HG03442 (cell line): ENCODE results near the gene CCNYL1.
"Not testable (repeated sequence)": the region's sequence is repeated elsewhere in the genome, so short reads cannot be mapped to it uniquely, and the experiment has no call there.

Experiments
- ATAC-seq: cut with Tn5 transposase; IDR thresholded peaks from one replicate; pipeline ENCODE4 v1.9.1; 2021; ENCODE audit warnings: mild to moderate bottlenecking, moderate library complexity; ENCODE audit not compliant: unreplicated experiment

CCNYL1 gene

DNA sequence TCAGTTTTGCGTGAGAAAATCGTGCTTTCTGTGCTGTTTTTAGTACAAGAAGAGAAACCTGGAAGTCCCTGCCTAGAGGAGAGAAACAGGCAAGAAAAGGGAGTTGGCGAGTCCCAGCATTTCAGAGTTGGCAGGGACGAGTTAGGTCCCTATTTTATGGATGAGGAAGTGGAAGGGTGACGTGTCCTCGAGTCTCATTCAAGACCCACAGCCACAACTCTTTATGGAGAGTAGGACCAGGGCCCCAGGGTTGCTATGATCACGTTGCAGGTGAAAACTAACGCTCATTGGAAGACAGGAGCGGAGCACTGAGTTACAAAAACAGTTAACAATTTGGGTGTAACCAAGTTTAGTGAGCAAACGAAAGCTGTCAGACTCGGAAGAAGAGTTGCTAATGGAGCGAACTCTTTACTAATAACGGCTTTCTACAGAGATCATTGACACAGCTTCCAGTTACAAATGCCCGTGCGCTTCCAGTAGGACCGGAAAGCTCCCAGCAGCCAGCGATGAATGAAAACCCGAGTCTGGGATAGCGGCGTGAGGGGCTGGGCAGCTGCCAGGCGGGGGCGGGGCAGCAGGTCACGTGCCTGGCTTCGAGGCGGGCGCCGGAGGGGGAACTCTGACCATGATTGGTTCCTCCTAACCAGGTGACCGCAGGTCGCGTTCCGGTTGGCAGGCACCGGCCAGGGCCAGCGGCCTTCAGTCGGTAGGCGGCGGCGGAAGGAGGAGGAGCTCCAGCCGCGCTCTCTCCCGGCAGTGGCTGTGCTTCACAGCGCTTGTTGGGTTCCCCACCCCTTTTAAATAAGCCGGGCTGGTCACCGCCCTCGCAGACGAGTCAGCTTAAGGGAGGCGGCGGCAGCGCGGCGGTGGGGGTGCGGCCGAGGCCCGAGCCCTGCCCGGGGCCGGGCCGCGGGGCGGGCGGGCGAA lies at the start of gene CCNYL1:
Gene CCNYL1 (plus strand): TSS at position 827 of the 927 bp plus-strand sequence. CDS start 257 bp downstream, outside the sequence.
- peak; percentile 95 for ATAC-seq

DNA sequence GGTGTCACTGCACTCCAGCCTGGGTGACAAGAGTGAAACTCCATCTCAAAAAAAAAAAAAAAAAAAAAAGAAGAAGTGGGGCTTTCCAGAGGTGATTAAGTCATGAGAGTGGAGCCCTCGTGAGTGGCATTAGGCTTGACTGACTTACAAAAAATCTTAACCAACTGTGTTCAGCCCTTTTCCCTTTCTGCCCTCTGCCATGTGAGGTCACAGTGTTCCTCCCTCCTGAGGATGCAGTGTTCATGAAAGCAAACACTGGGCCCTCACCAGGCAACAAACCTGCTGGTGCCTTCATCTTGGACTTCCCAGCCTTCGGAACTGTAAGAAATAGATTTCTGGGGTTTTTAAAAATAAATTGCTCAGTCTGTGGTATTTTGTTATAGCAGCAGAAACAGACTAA lies 49.2 kb upstream of the CCNYL1 start:
- peak; percentile 95 for ATAC-seq

DNA sequence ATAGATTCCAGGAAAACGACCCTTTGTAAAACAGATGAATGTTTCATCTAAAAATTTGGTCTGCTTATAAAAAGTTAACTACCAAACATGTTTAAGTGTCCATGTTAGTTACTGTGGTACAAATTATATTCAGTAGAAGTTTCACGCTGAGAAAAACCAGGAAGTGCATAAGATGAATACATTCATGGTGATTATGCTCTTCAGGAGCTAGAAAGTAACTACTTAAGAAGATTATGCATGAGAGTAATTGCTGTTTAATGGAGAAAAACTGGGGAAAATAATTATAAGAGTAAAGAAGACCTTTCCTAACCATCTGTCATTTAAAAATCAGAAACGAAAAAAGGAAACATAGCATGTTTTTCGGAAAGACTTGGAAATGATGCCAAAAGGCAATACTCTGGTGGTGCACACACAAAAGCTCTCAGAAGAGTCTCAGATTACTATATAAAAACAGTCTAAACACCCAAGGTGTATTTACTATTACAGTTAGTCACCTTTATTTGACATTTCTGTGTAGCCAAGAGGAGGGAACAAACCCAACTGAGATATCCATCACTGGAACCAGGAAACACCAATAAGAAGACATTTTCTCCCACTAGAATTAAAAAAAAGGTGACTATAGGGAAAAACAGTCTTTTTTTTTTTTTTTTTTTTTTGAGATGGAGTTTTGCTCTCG lies 47.4 kb upstream of the CCNYL1 start:
- ATAC-seq: no peak

DNA sequence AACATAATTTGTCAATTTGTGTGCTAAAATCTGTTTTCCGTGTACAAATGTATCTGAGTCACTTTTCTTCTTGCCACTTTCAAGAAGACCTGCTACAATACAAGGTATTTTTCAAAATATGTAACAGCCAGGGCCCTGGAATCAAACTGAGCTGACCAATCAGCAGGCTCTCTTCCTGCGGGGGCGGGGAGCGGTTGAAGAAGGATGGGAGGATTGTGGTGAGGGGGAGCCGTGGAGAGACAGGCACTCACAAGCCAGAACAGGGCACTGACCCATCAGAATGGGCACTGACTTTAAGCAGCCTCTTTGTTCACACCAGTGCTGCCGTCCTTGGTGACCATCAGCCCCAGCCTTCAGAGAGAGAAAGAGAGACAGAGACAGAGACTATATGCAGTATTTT lies 40.6 kb upstream of the CCNYL1 start:
- no peak for ATAC-seq

DNA sequence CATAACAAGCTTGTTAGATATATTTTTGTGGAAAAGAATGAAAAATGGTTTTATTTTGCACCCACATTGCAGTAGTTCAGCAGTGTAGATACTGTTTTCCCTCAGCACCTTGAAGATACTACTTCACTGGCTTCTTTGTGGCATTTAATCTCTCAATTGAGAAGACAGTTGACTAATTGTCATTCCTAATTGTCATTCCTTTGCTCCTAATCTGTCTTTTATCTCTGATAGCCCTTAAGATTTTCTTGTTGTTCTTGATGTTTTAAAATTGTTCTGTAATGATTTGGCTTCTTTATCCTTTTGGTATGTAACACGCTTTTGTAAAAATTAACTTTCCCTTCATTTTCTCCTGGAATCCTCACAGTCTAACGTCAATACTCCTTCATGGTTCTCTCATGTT lies 38.0 kb upstream of the CCNYL1 start:
- no peak for ATAC-seq

DNA sequence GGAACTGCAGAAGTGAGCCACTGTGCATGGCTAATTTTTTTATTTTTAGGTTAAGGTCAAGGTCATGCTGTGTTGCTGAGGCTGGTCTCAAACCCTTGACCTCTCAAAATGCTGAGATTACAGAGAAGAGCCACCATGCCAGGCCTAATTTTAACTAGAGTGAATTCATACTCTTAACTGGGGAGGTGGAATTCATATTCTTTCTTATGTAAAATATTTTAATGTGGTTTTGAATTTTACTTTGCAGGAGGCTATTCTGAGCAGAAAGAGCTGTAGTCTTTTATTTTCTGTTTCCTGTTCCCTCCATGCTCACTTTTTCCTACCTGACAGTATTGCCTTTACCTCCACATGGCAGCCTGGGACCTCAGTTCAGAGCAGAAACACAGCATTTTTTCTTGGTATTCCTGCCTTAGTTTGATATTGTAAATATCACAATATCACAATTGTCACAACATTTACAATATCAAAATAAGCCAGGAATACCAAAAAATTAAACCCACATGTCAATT lies 37.1 kb upstream of the CCNYL1 start:
- no peak for ATAC-seq

DNA sequence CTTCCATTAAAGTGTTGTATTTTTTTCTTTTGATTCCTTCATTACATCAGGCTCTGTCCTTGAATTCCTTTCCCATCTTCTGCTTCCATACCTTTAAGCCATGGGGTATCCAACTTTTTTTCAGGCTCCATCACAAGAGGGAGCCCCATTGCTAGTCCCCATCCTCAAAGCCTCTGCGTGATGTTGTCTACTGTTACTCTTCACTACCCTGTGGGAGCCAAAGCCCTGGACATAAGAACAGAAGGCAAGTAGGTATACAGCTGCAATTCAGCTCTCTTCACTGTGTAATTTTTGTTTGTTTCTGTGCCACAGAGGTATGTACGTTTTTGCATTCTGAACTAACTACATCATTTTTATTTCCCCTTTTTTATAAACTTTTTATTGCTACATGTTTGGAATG lies 36.6 kb upstream of the CCNYL1 start:
- no peak for ATAC-seq

DNA sequence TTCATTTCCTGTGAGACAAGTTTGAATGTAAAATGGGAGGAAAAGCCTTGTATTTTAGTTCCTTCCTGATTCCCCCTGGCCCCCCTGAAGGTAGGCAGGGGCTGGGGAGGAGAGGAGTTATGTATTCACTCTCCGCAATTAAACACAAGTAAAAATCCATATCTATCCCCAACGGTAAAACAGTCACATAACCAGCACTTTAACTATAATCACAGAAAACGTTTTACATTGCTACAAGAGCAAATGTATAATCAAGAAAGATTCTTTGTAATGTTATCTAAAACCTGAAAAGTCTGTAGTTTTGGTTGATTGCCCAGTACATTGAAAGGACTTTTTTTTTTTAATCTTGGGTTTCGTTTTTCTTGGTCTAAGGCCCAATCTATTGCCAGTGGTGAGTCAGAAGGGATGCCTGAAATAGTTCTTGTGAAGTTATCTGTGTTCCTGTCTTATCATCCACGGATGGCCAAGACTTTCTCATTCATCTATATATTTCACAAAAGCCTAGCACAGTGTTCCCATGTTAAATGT lies 34.5 kb upstream of the CCNYL1 start:
- peak; percentile 59 for ATAC-seq

DNA sequence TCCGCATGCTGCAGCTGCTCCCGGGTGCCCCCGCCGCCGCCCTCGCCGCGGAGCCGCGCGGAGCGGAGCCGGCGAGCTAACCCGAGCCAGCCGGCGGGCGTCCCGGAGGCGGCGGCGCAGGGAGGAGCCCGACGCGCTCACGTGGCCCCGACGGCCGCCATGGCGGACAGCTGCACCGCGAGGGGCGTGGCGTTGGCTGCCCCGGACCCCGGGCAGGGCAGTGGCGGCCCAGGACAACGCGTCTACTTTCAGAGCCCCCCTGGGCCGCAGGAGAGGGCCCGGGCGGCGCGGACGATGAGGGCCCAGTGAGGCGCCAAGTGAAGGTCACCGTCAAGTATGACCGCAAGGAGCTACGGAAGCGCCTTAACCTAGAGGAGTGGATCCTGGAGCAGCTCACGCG lies 30.0 kb upstream of the CCNYL1 start:
- no peak for ATAC-seq

DNA sequence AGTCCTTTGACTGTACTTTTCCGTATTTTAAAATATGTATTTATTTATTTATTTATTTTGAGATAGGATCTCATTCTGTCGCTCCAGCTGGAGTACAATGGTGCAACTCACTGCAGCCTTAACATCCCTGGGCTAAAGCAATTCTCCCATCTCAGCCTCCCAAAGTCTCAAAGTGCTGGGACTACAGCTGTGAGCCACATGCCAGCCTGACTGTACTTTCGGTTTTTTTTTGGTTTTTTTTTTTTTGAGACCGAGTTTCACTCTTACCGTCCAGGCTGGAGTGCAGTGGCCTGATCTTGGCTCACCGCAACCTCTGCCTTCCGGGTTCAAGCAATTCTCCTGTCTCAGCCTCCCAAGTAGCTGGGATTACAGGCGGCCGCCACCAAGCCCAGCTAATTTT lies 28.9 kb upstream of the CCNYL1 start:
- ATAC-seq: no peak

DNA sequence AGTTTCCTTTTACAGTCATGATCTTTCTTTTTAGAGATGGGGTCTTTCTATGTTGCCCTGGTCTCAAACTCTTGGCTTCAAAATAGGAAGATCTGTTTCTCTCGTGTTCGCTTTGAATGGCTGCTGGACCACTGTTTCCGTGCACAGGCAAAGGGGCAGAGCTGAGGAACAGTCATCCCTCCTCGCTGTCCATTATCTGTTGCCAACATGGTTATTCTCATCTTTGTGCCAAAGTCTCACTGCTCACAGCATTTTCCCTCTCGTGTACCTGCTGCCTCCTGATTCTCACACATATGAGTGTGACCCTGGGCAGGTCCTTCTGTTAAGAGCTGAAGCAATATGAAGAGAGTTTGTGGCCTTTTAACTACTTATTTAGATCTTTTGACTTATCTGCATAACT lies 28.0 kb upstream of the CCNYL1 start:
- no peak for ATAC-seq

DNA sequence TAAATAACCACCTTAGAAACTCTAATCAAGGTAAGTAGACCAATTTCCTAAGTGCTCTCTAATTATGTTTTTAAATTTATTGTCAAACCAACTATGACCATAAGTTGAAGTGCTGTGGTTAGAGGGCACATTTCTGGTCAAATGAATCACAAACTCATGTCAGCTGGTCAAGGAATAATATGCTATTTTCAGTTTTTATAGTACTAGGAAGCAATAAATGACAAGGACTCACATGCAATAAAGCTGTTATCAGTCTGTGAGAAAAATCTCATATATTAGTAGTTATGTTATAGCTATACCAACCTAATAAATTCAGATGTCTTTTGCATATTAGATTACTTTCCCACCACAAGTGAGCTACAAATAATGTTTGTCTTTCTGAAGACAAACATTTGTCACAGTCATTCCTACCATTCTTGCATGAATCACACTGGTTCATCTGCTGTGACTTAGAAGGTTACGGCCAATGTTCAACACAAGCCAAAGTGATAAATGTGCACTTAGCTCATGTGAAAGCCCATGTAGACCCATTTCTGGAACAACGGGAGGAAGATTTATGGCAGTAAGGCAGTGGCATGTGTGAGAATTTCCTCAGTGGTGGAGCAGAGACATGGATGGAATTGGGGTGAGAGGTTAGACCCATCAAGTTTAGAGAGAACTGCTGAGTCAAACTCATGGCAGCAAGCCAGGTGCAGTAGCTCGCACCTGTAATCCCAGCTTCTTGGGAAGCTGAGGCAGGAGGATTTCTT lies 27.4 kb upstream of the CCNYL1 start:
- peak; percentile 48 for ATAC-seq

DNA sequence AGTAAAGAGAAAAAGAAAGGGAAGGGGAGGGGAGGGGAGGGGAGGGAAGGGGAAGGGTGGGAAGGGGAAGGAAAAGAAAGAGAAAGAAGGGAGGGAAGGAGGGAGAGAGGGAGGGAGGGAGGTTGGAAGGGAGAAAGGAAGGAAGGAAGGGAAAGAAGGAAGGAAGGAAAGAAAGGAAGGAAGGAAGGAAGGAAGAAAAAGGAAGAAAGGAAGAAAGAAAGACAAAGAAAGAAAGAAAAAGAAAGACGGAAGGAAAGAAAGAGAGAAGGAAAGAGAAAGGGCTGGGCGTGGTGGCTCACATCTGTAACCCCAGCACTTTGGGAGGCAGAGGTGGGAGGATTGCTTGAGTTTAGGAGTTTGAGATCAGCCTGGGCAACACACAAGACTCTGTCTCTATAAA lies 24.6 kb upstream of the CCNYL1 start:
- no peak for ATAC-seq

DNA sequence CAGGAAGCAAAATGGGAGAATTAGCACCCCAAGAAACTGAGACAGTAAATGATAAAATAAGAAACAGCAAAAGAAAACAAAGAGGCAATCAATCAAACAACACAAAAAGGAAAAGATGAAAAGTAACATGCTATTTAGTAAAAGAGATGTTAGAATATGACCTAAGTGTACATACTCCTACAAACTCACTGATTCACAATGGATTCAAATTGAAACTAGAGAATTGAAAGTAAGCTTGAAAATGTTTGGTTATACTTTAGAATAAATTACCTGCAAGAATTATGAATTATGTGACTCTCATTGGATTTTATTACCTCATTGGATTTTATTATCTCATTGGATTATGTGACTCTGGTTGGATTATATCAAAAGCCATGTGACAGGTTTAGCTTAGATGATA lies 22.8 kb upstream of the CCNYL1 start:
- no peak for ATAC-seq

DNA sequence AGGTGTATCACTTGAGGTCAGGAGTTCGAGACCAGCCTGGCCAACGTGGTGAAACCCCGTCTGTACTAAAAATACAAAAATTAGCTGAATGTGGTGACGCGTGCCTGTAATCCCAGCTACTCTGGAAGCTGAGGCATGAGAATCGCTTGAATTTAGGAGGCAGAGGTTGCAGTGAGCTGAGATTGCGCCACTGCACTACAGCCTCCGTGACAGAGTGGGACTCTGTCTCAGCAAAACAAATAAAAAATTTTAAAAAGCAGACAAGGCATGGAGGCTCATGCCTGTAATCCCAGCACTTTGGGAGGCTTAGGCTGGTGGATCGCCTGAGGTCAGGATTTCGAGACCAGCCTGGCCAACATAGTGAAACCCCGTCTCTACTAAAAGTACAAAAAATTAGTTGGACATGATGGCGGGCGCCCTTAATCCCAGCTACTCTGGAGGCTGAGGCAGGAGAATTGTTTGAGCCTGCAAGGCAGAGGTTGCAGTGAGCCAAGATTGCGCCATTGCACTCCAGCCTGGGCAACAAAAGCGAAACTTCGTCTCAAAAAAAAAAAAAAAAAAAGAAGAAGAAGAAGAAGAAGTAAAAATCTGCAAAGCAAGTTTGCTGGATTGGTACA lies 20.5 kb upstream of the CCNYL1 start:
- ATAC-seq: not testable (repeated sequence)

DNA sequence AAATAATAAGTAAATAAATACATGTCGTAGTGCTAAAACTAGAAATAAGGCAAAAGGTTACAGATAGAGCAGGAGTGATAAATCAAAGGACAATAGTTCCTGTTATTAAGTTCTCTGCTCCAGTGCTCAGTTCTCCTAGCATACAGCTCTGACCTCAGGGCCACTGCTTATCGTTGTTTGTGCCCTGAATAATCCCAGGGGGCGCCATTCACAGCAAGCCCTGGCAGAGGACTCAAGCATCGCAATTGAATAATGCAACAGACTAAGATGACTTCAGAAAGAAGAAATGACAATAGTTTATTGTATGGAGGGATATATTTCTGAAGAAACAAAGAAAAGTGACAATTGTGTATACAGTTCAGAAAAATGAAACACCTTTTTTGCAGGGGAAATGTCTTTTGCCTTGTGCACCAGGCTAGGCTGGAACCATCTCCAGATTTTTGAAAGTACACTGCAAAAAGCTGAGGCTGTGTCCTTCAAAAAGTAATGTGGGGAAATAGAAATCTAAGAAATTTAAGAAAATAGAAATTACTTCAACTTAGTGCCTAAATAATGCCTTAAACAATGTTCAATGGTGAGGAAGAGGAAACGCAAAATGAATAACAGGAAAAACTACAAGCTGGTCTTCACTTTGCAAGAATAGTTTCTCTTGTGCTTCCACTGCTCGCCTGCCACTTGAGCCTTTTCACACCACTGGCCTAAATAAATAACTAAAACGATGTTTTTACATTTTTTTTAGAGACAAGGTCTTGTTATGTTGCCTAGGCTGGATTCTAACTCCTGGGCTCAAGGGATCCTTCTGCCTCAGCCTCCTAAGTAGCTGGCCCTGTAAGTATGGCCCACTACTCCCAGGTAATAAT lies 19.0 kb upstream of the CCNYL1 start:
- peak; percentile 66 for ATAC-seq

DNA sequence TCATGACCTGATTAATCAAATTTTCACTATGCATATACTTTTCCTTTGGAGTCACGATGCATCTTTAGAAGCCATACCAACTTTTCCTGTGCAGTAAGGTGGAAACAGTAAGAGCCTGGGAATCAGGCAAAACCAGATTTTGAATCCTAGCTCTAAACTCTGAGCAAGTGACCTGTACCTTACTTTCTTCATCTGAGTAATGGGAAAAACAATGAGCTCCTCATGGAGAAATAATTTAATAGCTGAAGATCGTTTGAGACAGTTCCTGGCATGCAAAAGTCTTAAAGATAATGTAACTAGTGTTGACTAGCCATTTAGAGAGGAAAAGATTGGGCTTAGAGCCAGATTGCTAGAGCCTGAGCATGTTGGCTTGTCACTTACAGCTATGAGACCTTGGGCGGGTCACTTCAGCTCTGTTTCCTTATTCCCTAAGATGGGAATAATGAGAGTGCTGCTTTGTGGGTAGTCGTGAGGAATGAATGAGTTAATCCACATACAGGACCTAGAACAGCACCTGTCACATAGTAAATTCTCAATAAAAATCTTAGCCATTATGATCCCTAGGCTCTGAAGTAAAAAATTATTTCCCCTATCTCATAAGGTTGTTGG lies 17.7 kb upstream of the CCNYL1 start:
- ATAC-seq: no peak

DNA sequence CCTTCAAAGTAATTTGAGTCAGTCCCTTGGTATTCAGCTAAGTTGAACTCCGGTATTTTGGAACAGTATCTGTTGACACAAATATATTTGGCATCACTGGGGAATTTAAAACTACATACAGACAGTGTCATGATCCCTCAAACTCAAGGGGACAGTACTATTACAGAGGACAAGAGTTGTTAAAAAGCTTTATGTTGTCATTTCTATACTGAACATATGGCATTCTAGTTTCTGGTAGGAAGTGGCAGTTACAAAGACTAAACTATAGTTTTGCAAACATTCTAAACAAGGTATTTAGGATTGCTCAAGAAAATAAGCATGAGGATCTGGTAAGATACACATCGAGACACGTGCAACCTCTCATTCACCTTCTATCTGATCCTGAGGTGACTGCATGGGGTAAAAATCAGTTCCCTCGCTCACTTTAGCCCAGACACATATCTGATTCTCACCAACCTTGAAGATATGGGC lies 16.6 kb upstream of the CCNYL1 start:
- ATAC-seq: peak; percentile 54

DNA sequence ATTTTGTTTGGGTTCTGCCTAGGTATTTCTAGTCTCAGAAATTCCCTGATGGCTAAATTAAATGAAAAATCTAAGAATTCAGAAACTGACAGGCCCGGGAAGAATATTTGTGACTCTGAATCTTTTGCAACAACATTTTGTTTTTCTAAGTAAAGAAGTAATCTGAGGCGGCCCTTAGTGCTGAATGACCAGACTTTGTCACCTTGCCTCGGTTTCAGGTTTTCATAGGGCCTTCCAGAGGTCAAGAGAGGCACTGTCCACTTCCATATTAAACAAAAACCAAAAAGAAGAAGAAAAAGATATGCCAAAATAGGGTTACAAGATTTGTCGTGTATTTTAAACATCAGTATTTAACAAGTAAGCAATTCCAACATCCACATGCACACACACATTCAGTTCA lies 16.1 kb upstream of the CCNYL1 start:
- no peak for ATAC-seq
